Measurements from ENCODE around the gene PEAK3.

PEAK3 gene

GRCh38 chr19:2271234-2272103 is 10.5 kb downstream of the PEAK3 start:
- no peak for TF ChIP-seq CTCF (conservative IDR thresholded peaks at IDR 0.05; ENCODE audit: low read depth)
- ChIA-PET CTCF (interaction anchor here (0.7 kb wide), 1 partner anchor 517 kb away, joined by 4 read pairs; no protein-coding TSS in a partner anchor), POLR2A (ENCODE audit: low non-redundant PET) (interaction anchor here (0.6 to 0.8 kb wide), 2 partner anchors 232 to 831 kb away, joined by 3 read pairs; no protein-coding TSS in a partner anchor)
- peak; percentile 63 for DNase-seq (ENCODE audit: low spot score)
- H3K27ac ChIP-seq, result peak overlapping the region; percentile 94

GRCh38 chr19:2270423-2271233 is 11.3 kb downstream of the PEAK3 start:
- ChIA-PET POLR2A (ENCODE audit: low non-redundant PET) (interaction anchor here (0.6 to 0.9 kb wide), 3 partner anchors 8 to 830 kb away, joined by 3 read pairs; no protein-coding TSS in a partner anchor), CTCF (no interaction called here)
- TF ChIP-seq CTCF (conservative IDR thresholded peaks at IDR 0.05; ENCODE audit: low read depth), result no peak
- DNase-seq (ENCODE audit: low spot score), result peak; percentile 93
- peak overlapping the region; percentile 94 for H3K27ac ChIP-seq

GRCh38 chr19:2270157-2270422 is 11.9 kb downstream of the PEAK3 start:
- H3K27ac ChIP-seq, result peak overlapping the region; percentile 94
- ChIA-PET POLR2A (ENCODE audit: low non-redundant PET) (interaction anchor here (0.6 to 0.9 kb wide), 2 partner anchors 9 to 16 kb away, joined by 3 read pairs; no protein-coding TSS in a partner anchor), CTCF (no interaction called here)
- DNase-seq (ENCODE audit: low spot score), result no peak
- no peak for TF ChIP-seq CTCF (conservative IDR thresholded peaks at IDR 0.05; ENCODE audit: low read depth)

GRCh38 chr19:2269244-2270156 is 12.5 kb downstream of the PEAK3 start:
- POLR2A ChIA-PET (ENCODE audit: low non-redundant PET), result interaction anchor here (0.9 kb wide), 1 partner anchor 9 kb away, joined by 3 read pairs; no protein-coding TSS in a partner anchor

GRCh38 chr19:2268861-2269243 is 13.1 kb downstream of the PEAK3 start:
- no peak for TF ChIP-seq CTCF (conservative IDR thresholded peaks at IDR 0.05; ENCODE audit: low read depth)
- DNase-seq (ENCODE audit: low spot score), result no peak
- peak overlapping the region; percentile 94 for H3K27ac ChIP-seq
- CTCF ChIA-PET, result no interaction called here
- POLR2A ChIA-PET (ENCODE audit: low non-redundant PET), result no interaction called here

More at GRCh38 chr19:2269244-2270156, 12.5 kb downstream of the PEAK3 start:
- TF ChIP-seq CTCF (conservative IDR thresholded peaks at IDR 0.05; ENCODE audit: low read depth), result no peak
- H3K27ac ChIP-seq, result peak overlapping the region; percentile 94
- CTCF ChIA-PET, result no interaction called here
- peak; percentile 100 for DNase-seq (ENCODE audit: low spot score)

- no peak overlapping the region for H3K27ac ChIP-seq
- CTCF ChIA-PET, result no interaction called here
Observed at GRCh38 chr19:2268480-2268830, 13.5 kb downstream of the PEAK3 start.

More at GRCh38 chr19:2268480-2268830, 13.5 kb downstream of the PEAK3 start:
- DNase-seq (ENCODE audit: low spot score), result no peak
- TF ChIP-seq CTCF (conservative IDR thresholded peaks at IDR 0.05; ENCODE audit: low read depth), result no peak
- POLR2A ChIA-PET (ENCODE audit: low non-redundant PET), result no interaction called here

Data from RWPE1 (cell line).